GM11168 (cell line): ENCODE data around the gene EXT2.

Source experiments
- in situ Hi-C: fragments of 300-500 bp; cut with MboI; formaldehyde crosslinking; loops from one replicate; pipeline ENCODE4 v1.12.0; 2022; ENCODE audit warnings: low sequenced_read_pairs; ENCODE audit not compliant: unreplicated experiment

The EXT2 gene

GRCh38 chr11:44257338-44258189 lies 162.1 kb downstream of the EXT2 start:
- in situ Hi-C loops, result no loop called here

- in situ Hi-C loops, result no loop called here
Measured at GRCh38 chr11:44258190-44258489, 162.7 kb downstream of the EXT2 start.

- in situ Hi-C loops, result no loop called here
Measured at GRCh38 chr11:44258839-44259420, 163.5 kb downstream of the EXT2 start.

DNA sequence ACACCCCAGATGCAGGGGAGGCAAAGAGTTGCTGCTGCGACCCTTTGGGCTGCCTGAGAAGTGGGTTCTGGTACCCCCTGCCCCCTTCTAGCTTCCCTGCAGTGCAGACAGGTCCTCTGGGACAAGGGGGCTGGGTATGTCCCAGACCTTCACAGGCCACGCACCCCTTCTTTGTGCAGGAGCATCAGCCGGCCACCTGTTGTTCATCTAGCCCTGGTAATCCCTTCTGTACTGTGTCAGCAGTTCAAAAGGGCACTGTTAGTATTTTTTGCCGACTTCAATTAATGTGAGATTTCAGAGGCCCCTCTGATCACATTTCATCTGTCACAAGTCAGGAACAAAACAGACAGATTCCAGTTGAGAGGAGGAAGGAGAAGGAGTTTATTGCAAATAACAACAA lies 164.6 kb downstream of the EXT2 start:
- in situ Hi-C loops, result no loop called here

DNA sequence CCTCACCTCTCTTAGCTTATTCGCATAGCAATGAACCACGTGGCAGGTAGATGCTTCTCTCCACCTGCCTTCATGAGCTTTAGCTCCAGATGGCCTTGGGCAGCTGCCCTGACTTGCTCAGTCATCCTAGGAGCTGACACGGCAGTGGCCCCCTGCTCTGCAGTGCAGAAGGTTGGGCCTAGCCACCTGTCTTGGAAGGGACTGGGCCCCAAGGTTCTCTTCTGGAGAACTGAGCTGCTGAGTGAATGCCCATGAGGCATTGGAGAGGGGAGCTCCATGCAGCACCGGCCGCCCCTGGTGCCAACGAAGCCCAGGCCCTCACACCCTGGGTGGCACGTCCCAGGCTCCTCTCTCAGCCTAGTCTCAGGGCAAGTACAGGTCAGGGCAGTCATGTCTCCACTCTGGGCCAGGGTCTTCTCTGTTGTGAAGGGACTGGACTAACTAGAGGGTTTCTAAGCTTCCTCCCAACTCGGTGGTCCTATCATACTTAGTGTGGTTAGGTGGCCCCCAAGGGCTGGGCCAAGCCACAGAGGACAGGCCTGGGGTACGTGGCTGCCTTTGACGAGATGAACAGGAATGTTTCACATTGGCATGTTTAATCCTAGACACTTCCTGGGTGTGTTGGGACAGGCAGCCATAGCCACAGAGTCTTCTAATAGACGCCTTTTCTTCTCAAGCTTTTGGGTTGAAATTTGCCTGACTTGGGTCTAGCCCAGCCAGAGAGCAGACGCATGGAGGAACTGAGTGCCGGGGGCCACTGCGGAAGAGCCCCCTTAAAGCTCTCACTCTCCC lies 166.5 kb downstream of the EXT2 start:
- in situ Hi-C loops, result no loop called here

DNA sequence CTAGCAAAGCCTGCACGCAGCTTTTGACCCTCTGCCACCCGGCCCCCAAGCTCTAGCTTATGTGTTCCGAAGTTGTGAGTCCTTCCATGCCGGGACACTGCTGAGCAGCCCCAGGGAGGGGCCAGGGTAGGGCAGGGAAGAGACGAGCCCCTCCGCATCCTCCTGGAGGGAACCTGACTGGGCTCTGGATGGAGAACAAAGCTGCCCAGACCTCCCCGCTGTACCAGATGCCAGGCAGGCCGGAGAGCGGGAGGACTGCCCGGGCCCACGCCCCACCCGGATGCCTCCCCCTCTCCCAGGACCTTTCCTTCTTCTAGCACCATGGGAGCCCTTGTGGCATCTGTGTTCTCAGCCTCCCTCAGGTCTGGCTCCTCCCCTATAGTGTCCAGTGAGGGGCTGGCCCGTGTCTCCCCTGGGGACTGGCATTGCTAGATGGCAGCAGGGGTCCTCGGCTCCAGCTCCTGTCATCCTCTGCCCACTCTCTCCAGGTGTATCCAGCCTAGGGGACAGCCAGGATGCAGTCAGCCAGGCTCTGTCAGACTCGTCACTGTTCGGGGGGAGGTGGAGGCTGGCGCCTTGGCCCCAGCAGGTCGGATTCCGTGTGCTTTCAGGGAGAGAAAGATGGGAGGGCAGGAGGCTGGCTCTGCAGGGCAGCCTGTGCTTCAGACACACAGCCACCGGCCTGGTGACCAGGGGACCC lies 168.4 kb downstream of the EXT2 start:
- in situ Hi-C loops, result no loop called here

DNA sequence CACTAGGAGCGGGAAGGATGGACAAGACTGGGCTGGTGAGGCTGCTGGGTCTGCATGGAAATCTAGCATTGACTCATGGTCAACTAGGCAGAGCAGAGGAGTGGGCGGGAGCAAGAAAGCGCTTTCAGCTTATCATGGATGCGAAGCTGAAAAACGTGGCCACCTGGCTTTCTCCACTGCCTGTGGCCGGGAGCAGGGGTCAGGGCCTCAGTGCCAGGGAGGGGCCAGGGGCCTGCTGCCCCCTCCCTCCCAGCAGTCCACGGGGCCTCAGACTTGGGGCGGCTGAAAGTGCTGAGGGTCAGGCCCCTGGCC lies 168.9 kb downstream of the EXT2 start:
- in situ Hi-C loops, result no loop called here

- in situ Hi-C loops, result no loop called here
Measured at GRCh38 chr11:44264761-44265160, 169.3 kb downstream of the EXT2 start.

GRCh38 chr11:44266056-44266780 lies 170.7 kb downstream of the EXT2 start:
- in situ Hi-C loops, result no loop called here

- in situ Hi-C loops, result no loop called here
Measured at GRCh38 chr11:44267006-44267749, 171.7 kb downstream of the EXT2 start.

- in situ Hi-C loops, result no loop called here
Measured at GRCh38 chr11:44267750-44268613, 172.5 kb downstream of the EXT2 start.

DNA sequence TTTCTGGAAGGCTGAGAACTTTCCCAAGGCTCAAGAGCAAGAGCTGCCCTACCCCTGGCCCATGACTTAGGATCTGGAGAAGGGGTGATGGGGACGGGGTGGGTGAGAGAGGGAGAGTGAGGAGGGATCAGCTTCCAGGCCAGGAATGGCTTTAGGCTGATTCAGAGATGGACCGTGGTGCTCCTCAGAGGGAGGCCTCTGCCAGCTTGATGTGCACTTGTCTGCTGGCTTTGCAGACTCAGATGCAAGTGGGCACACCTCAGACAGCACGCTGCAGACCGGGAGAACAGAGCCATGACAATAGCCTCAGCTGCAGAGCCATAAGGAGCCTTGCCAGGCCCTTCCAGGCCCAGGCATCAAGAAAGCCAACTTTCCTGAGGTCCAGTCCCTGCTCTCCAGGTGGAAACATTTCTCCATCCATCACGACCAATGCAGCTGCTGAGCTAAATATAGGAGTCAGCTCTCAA lies 173.2 kb downstream of the EXT2 start:
- in situ Hi-C loops, result no loop called here

GRCh38 chr11:44269369-44270351 lies 174.2 kb downstream of the EXT2 start:
- in situ Hi-C loops, result no loop called here

DNA sequence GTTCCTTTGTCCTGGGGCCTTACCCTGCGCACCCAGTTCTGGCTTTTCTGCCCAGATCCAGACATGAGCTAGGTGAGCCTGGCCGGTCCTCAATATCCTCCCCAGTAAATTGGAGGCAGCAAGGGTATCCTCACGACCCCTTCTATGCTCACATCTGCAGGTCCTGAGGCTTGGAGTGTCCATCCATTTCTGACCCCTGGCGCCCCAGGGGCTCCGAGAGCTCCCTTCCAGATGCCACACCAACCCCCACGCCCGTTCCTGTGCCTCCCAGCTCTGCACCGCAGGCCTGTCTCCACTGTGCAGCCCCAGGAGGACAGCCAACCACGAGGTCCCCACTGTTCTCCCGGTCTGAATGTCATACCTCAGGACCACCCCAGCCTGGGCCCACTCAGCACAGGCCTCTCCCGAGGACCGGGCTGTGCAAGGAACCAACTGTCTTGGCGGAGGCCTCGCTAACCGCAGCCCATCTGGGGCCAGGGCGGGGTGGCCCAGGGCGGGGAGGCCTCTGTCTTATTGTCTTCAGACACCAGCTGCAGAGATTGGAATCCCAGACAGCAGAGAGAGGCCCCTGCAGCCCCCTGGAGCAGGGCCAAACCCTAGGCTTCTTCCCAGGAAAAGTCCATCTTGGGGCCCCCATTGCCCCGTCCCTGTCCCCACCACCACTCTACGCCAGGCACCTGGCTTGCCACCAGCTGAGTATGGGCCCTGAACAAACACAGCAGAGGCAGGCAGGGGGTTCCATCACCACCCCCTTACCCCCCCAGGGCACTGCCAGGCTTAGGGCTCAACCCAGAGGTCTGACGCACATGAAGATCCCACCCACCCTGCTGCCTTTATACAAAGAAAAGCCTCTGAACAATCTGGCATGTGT lies 175.2 kb downstream of the EXT2 start:
- in situ Hi-C loops, result no loop called here

- in situ Hi-C loops, result no loop called here
Measured at GRCh38 chr11:44271286-44271685, 175.8 kb downstream of the EXT2 start.

DNA sequence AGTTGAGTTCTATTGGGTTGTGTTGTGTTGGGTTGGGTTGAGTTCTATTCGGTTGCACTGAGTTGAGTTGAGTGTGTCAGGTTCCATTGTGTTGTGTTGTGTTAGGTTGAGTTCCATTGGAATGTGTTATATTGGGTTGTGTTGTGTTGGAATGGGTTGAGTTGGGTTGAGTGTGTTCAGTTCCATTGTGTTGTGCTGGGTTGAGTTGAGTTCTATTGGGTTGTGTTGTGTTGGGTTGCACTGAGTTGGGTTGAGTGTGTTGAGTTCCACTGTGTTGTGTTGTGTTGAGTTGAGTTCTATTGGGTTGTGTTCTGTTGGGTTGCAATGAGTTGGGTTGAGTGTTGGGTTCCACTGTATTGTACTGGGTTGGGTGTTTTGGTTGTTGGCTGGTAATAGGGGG lies 178.9 kb downstream of the EXT2 start:
- in situ Hi-C loops, result no loop called here
